IMR-90 (cell line): Measurements from ENCODE around the gene ARHGAP28. TPM values are rescaled to one million over a fixed set of nuclear protein-coding genes. Genes with fewer than 3 reads are reported as not detected.

Experiments used
- ATAC-seq: fragments of 200-7000 bp; cut with Tn5 transposase; 2 replicates; pipeline ENCODE4 v1.9.1; 2020; ENCODE audit warnings: low read depth, mild to moderate bottlenecking, moderate library complexity
- BruUV-seq: library from RNA; stranded (reverse); fragments of 400-500 nt; replicated peaks from 2 replicates; lab custom pipeline; 2021; lab: Mats Ljungman, UMichigan
- CTCF ChIA-PET: fragments of 300-600 bp; formaldehyde crosslinking; extraction: SDS; loops from one replicate; lab custom pipeline; 2021; ENCODE audit warnings: antibody characterized with exemption; lab: Yijun Ruan, JAX
- POLR2A ChIA-PET: fragments of 300-600 bp; sonication (Branson Sonifier 250); formaldehyde crosslinking; loops from one replicate; lab custom pipeline; 2022; ENCODE audit warnings: antibody characterized with exemption; ENCODE audit not compliant: unreplicated experiment; lab: Charles Lee
- DNase-seq: peaks from one replicate; pipeline ENCODE4 v3.0.0; 2013
- H2AFZ ChIP-seq: replicated peaks from 2 replicates; pipeline ENCODE3; 2013; ENCODE audit warnings: low read length, mild to moderate bottlenecking; ENCODE audit not compliant: poor library complexity
- H2AK5ac ChIP-seq: 2 replicates; pipeline ENCODE4 v1.6.1; 2013; ENCODE audit warnings: low read depth, low read length, inconsistent platforms
- H2AK9ac ChIP-seq: replicated peaks from 2 replicates; pipeline ENCODE3; 2013; ENCODE audit warnings: mild to moderate bottlenecking, low read depth, low read length, moderate library complexity; ENCODE audit not compliant: poor library complexity
- H2BK120ac ChIP-seq: 2 replicates; pipeline ENCODE4 v1.6.1; 2013; ENCODE audit warnings: low read depth, low read length, inconsistent platforms
- H2BK15ac ChIP-seq: 3 replicates; pipeline ENCODE4 v1.6.1; 2013; ENCODE audit warnings: low read depth, low read length, inconsistent platforms
- H2BK20ac ChIP-seq: 2 replicates; pipeline ENCODE4 v1.6.1; 2013; ENCODE audit warnings: low read depth, mild to moderate bottlenecking, inconsistent platforms, low read length, moderate library complexity
- H2BK5ac ChIP-seq: 2 replicates; pipeline ENCODE4 v1.6.1; 2013; ENCODE audit warnings: mild to moderate bottlenecking, low read depth, low read length, inconsistent platforms; ENCODE audit not compliant: poor library complexity, severe bottlenecking
- H3K14ac ChIP-seq: replicated peaks from 2 replicates; pipeline ENCODE4 v1.6.1; 2013; ENCODE audit warnings: low read depth, low read length, inconsistent platforms
- H3K18ac ChIP-seq: 2 replicates; pipeline ENCODE4 v1.6.1; 2013; ENCODE audit warnings: low read depth, low read length, control low read depth
- H3K23ac ChIP-seq: 2 replicates; pipeline ENCODE4 v1.6.1; 2013; ENCODE audit warnings: low read depth, low read length, inconsistent platforms
- H3K27ac ChIP-seq: 2 replicates; pipeline ENCODE4 v1.5.1; 2013; ENCODE audit warnings: mild to moderate bottlenecking, control low read depth, low read length; ENCODE audit not compliant: insufficient read depth
- H3K27me3 ChIP-seq: 2 replicates; pipeline ENCODE4 v1.6.1; 2013; ENCODE audit warnings: low read length; ENCODE audit not compliant: control insufficient read depth, insufficient read depth
- H3K36me3 ChIP-seq: 2 replicates; pipeline ENCODE4 v1.6.1; 2013; ENCODE audit warnings: low read length, mixed read lengths; ENCODE audit not compliant: control insufficient read depth, insufficient read depth
- H3K4ac ChIP-seq: 2 replicates; pipeline ENCODE4 v1.6.1; 2013; ENCODE audit warnings: low read depth, low read length, inconsistent platforms
- H3K4me1 ChIP-seq: 2 replicates; pipeline ENCODE4 v1.6.1; 2013; ENCODE audit warnings: low read length, mixed read lengths; ENCODE audit not compliant: control insufficient read depth, insufficient read depth
- H3K4me2 ChIP-seq: 2 replicates; pipeline ENCODE4 v1.6.1; 2013; ENCODE audit warnings: low read depth, mild to moderate bottlenecking, control low read depth, low read length, moderate library complexity
- H3K4me3 ChIP-seq: 2 replicates; pipeline ENCODE4 v1.5.1; 2013; ENCODE audit warnings: low read depth, mild to moderate bottlenecking, control low read depth, low read length, moderate library complexity; ENCODE audit not compliant: insufficient read depth
- H3K56ac ChIP-seq: 2 replicates; pipeline ENCODE4 v1.6.1; 2013; ENCODE audit warnings: low read length, inconsistent platforms; ENCODE audit not compliant: insufficient read depth; ENCODE audit errors: extremely low read depth
- H3K79me1 ChIP-seq, 2 experiments: 2 replicates each; pipeline ENCODE4 v1.6.1; 2013; ENCODE audit warnings: low read length in 2 of 2, inconsistent platforms in 1 of 2, low read depth in 1 of 2
- H3K9ac ChIP-seq: 2 replicates; pipeline ENCODE4 v1.6.1; 2013; ENCODE audit warnings: low read depth, low read length, control low read depth
- H3K9me1 ChIP-seq: 2 replicates; pipeline ENCODE4 v1.6.1; 2013; ENCODE audit warnings: low read length, inconsistent platforms; ENCODE audit not compliant: insufficient read depth
- H3K9me3 ChIP-seq: 2 replicates; pipeline ENCODE4 v1.6.1; 2013; ENCODE audit warnings: low read length; ENCODE audit not compliant: control insufficient read depth, insufficient read depth
- H4K20me1 ChIP-seq: 2 replicates; pipeline ENCODE4 v1.6.1; 2013; ENCODE audit warnings: low read length, inconsistent platforms; ENCODE audit not compliant: insufficient read depth
- H4K5ac ChIP-seq: 2 replicates; pipeline ENCODE4 v1.6.1; 2013; ENCODE audit warnings: mild to moderate bottlenecking, low read depth, low read length, control low read depth
- H4K8ac ChIP-seq, 2 experiments: 2 replicates each; pipeline ENCODE4 v1.6.1; 2013; ENCODE audit warnings: low read depth in 2 of 2, low read length in 2 of 2, control low read depth in 1 of 2, inconsistent platforms in 1 of 2
- H4K91ac ChIP-seq: 2 replicates; pipeline ENCODE4 v1.6.1; 2013; ENCODE audit warnings: low read depth, low read length, inconsistent platforms; ENCODE audit not compliant: insufficient read depth
- MXI1 ChIP-seq: IDR thresholded peaks from 2 replicates; pipeline ENCODE4 v1.6.1; 2012; ENCODE audit warnings: low read depth, mild to moderate bottlenecking, low read length, moderate library complexity, borderline replicate concordance
- whole genome bisulfite sequencing, 2 experiments: methylation state at CpG; one replicate each; pipeline versions ENCODE4 v1.1.5 to v1.1.7; 2013; ENCODE audit warnings: missing lambda C conversion rate in 2 of 2; ENCODE audit not compliant: insufficient read length in 1 of 2; ENCODE audit errors: extremely low coverage in 2 of 2; 5-methylcytosine and 5-hydroxymethylcytosine counted together
- dilution Hi-C: fragments of 300-500 bp; cut with HindIII; formaldehyde crosslinking; loops from one replicate; pipeline ENCODE4 v1.14.3; 2018; ENCODE audit warnings: low sequenced_read_pairs; ENCODE audit not compliant: unreplicated experiment
- in situ Hi-C: fragments of 300-500 bp; cut with MboI; formaldehyde crosslinking; loops from 3 replicates; pipeline ENCODE4 v1.14.3; 2019; ENCODE audit warnings: low sequenced_read_pairs, inconsistent platforms, mixed read lengths
- intact Hi-C: fragments of 100-400 bp; cut with micrococcal nuclease; formaldehyde crosslinking; loops from 2 replicates; pipeline ENCODE4 v1.10.0; 2022
- polyA plus RNA-seq, 3 experiments: library from polyadenylated mRNA; depleted of rRNA; stranded (reverse); fragments of >200 nt; gene quantifications; 2 replicates each; pipeline ENCODE4 v1.2.3, GENCODE V29; 2012; ENCODE audit warnings: low replicate concordance in 1 of 3
- total RNA-seq: library from RNA; depleted of rRNA; stranded (reverse); fragments of >200 nt; gene quantifications from 2 replicates; pipeline ENCODE4 v1.2.3, GENCODE V29; 2012

ARHGAP28 gene
- total and polyA plus RNA-seq, 2 of the 4 experiments (the other 2 are of a cell fraction), result 1.8 to 3.8 TPM

DNA sequence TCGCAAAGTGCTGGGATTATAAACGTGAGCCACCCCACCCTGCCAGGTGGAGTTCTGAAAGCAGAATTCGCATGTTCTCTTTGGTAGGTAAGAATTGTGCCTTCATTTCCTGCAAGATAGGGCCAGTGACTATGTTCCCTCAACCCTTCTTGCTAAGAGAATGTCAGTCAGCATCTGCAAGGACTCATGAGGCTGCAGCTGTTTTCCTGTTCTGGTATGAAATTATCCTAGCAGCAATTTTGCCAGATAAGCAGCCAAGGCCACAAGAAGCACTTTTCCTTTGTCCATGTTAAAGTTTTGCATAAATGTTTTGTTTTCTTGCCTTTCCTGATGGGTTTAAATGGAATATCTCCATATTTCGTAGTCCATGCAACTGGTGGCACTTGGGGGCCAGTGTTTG is 6.8 kb upstream of the ARHGAP28 start:
- intact Hi-C loops, result no loop called here
- H3K9ac ChIP-seq, result no peak overlapping the region

More for the DNA sequence above, 6.8 kb upstream of the ARHGAP28 start:
- no peaks in the 10 kb centered on the region for H3K36me3 ChIP-seq
- in situ Hi-C loops, result no loop called here
- ChIA-PET POLR2A (no interaction called here), CTCF (interaction anchor here (0.5 kb wide), 1 partner anchor 135 kb away, joined by 3 read pairs; no protein-coding TSS in a partner anchor)
- H3K27ac ChIP-seq, result peak overlapping the region; percentile 30; the same call in 1 of the 2 replicates
- no peaks in the 10 kb centered on the region for H4K20me1 ChIP-seq
- peaks cover 13% of the 10 kb centered on the region for H3K4me1 ChIP-seq
- peak overlapping the region; percentile 0; the same call in 1 of the 2 replicates for H3K18ac ChIP-seq
- no peak for TF ChIP-seq MXI1
- no peak overlapping the region for H3K14ac ChIP-seq
- H3K4ac ChIP-seq, result no peak overlapping the region; the same call in 1 of the 2 replicates
- no peak for ATAC-seq
- H3K23ac ChIP-seq, result no peak overlapping the region
- peaks cover 14% of the 10 kb centered on the region for H3K9me1 ChIP-seq
- no peak overlapping the region for H2AFZ ChIP-seq
- H2BK5ac ChIP-seq, result no peak overlapping the region
- no peak overlapping the region for H4K8ac ChIP-seq
- 71% methylated on average over 1 of the region's 4 CpGs; no CpG with 5 or more reads in 1 of the 2 experiments for WGBS, 2 experiments
- BruUV-seq, result no TSS peak
- no peaks in the 10 kb centered on the region for H3K27me3 ChIP-seq
- no peak for DNase-seq
- H2AK9ac ChIP-seq, result no peak overlapping the region
- no peak overlapping the region; the same call in 1 of the 2 replicates for H4K5ac ChIP-seq
- no peak overlapping the region for H2BK20ac ChIP-seq
- 0 out of 3 replicates have a peak overlapping the region, but pooled peaks have one; percentile 1 for H2BK15ac ChIP-seq
- dilution Hi-C loops, result no loop called here
- 0 out of 2 replicates have a peak overlapping the region, but pooled peaks have one; percentile 24 for H2AK5ac ChIP-seq
- peak overlapping the region; percentile 11; the same call in 1 of the 2 replicates for H2BK120ac ChIP-seq
- H3K4me2 ChIP-seq, result no peak overlapping the region
- no peak overlapping the region for H4K91ac ChIP-seq
- no peak overlapping the region for H3K56ac ChIP-seq
- H3K9me3 ChIP-seq, result no peaks in the 10 kb centered on the region
- H3K4me3 ChIP-seq, result no peak overlapping the region
- H3K79me1 ChIP-seq, result no peaks in the 10 kb centered on the region
